ENCODE results near the gene HOXA13. TPM values are rescaled to one million over a fixed set of nuclear protein-coding genes. Genes with fewer than 3 reads are reported as not detected.

HOXA13 gene
- total RNA-seq, 1 donor from 2014 or later: not detected

- Mint-ChIP-seq H3K4me3 (peak overlapping the region; percentile 17), H3K27ac (no peak overlapping the region), H3K27me3 (peaks cover 78% of the 10 kb centered on the region), H3K4me1 (peaks cover 12% of the 10 kb centered on the region), H3K36me3 (ENCODE audit: low read depth) (peaks cover 2% of the 10 kb centered on the region), H3K9me3 (no peaks in the 10 kb centered on the region)
- DNase-seq: no peak
- intact Hi-C loops (cut with micrococcal nuclease): loop anchor here (2.0 kb wide), 3 partner anchors 15 to 53 kb away; partner anchors contain the start of gene HOXA9
Measured at GRCh38 chr7:27149842-27150567, 49.9 kb downstream of the HOXA13 start.

- no peak overlapping the region for H3K4me3 Mint-ChIP-seq
- H3K9me3 Mint-ChIP-seq: no peaks in the 10 kb centered on the region
- no peak for DNase-seq
- intact Hi-C loops (cut with micrococcal nuclease): no loop called here
- H3K27me3 Mint-ChIP-seq: peaks cover 68% of the 10 kb centered on the region
- peaks cover 2% of the 10 kb centered on the region for H3K36me3 Mint-ChIP-seq (ENCODE audit: low read depth)
- no peak overlapping the region for H3K27ac Mint-ChIP-seq
- peaks cover 7% of the 10 kb centered on the region for H3K4me1 Mint-ChIP-seq
Measured at GRCh38 chr7:27148756-27149641, 50.9 kb downstream of the HOXA13 start.

DNA sequence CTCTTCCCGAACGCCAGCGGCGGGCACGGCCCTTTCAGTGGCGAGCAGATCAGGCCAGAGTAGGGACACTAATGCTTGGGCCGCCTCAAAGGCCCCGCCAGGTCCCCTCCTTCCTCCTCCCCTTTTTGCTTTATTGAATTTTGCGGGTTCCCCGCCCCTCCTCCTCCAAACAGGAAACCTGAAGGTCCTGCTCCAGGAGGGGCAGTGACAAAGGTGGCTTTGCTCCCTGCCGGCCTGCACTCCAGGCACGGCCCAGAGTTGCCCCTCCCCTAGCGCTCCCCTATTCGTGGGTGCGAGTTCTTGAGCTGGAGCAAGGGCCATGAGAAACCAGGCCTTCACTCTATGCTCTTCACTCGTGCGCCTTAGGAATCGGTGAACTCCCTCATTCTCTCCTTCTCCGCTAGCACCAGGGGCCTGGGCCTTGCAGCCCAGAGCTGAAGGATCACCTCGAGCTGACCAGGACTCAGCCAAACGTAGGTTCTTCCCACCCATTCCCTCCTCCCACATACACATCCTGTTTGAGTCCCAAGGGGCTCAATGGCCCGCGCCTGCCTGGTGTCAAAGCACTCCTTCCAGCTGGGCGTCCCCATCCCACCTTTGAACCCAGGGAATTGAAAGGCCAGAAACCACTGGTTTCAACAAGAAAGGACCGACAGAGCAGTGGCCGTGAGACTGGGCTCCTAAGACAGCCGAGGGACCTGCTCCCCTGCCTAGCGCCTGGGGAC lies 51.7 kb downstream of the HOXA13 start:
- Mint-ChIP-seq H3K9me3 (no peaks in the 10 kb centered on the region), H3K36me3 (ENCODE audit: low read depth) (no peaks in the 10 kb centered on the region), H3K27ac (no peak overlapping the region), H3K27me3 (peaks cover 60% of the 10 kb centered on the region), H3K4me3 (no peak overlapping the region), H3K4me1 (peaks cover 7% of the 10 kb centered on the region)
- no peak for DNase-seq
- intact Hi-C loops (cut with micrococcal nuclease): no loop called here

- no peaks in the 10 kb centered on the region for H3K36me3 Mint-ChIP-seq (ENCODE audit: low read depth)
- intact Hi-C loops (cut with micrococcal nuclease): no loop called here
- H3K4me3 Mint-ChIP-seq: no peak within 1 kb of the TSS
- no peaks in the 10 kb centered on the region for H3K9me3 Mint-ChIP-seq
- peaks cover 7% of the 10 kb centered on the region for H3K4me1 Mint-ChIP-seq
- no peak within 1 kb of the TSS for H3K27ac Mint-ChIP-seq
- peaks cover 55% of the 10 kb centered on the region for H3K27me3 Mint-ChIP-seq
- DNase-seq: no peak
Measured at GRCh38 chr7:27147199-27148030, 52.5 kb downstream of the HOXA13 start, which contains the start of gene HOXA6. HOXA6 (minus strand) TSS chr7:27147774; CDS start chr7:27147749, 25 bp downstream.

DNA sequence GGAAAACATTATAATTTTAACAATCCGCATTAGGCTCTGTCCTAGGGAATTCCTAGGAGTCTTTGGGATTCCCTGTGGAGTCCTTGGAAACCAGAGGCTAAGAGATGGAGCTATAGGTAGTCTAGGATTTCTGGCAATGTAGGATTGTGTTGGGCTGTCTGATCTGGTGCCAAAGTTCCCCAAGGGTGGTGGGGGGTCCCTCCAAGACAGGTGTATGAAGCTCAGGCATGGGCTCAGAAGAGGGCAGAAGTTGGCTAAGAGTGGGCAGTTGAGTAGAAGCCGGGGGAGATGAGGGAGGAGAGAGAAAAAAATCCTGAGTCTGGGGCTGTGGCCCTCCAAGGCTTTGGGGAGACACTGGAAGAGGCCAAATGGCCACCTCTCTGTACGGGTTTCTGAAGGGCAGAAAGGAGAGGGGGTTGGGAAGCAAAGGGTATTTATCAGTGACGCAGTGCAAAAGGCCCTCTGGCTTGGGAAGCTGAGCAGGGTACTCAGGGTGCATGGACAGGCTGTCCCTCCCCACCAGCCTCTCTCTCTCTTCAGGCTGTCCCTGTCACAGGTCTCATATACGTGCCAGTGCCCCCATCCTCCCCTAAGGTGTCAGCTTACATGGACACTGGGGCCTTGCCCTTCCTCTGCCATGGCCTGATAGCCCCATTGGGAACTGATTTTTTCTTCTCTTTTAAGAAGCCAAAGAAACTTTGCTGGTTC lies 53.2 kb downstream of the HOXA13 start:
- peaks cover 47% of the 10 kb centered on the region for H3K27me3 Mint-ChIP-seq
- intact Hi-C loops (cut with micrococcal nuclease): no loop called here

DNA sequence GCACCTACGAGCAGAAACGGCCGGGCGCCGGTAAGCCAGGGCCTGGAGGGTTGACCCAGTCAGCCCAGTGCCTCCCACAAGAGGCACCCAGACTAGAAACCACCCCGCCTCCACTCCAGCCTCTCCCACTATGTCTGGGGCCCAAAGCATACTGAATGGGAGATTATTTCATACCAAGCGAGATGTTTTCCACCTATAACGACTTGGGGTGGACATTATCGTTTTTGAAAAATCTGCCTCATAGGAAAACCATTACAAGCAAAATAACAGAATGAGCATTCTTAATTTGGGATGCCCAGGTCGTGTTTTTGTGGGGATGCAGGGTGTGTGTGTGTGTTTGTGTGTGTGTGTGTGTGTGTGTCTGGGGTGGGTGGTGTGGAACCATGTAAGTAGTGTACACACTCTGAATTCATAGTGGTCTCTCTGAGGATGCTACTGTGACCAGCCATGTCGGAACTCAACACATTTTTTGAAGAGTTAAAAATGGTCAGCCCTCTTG lies 53.9 kb downstream of the HOXA13 start:
- intact Hi-C loops (cut with micrococcal nuclease): no loop called here
- Mint-ChIP-seq H3K9me3 (no peaks in the 10 kb centered on the region), H3K36me3 (ENCODE audit: low read depth) (no peaks in the 10 kb centered on the region), H3K27ac (no peak overlapping the region), H3K4me1 (peaks cover 2% of the 10 kb centered on the region), H3K27me3 (peaks cover 40% of the 10 kb centered on the region), H3K4me3 (no peak overlapping the region)
- no peak for DNase-seq

More for the DNA sequence above, 53.2 kb downstream of the HOXA13 start:
- H3K4me1 Mint-ChIP-seq: peaks cover 7% of the 10 kb centered on the region
- no peak for DNase-seq
- no peak overlapping the region for H3K4me3 Mint-ChIP-seq
- H3K27ac Mint-ChIP-seq: no peak overlapping the region
- H3K36me3 Mint-ChIP-seq (ENCODE audit: low read depth): no peaks in the 10 kb centered on the region
- no peaks in the 10 kb centered on the region for H3K9me3 Mint-ChIP-seq

- intact Hi-C loops (cut with micrococcal nuclease): no loop called here
- DNase-seq: no peak
- H3K9me3 Mint-ChIP-seq: no peaks in the 10 kb centered on the region
- H3K36me3 Mint-ChIP-seq (ENCODE audit: low read depth): no peaks in the 10 kb centered on the region
- peaks cover 2% of the 10 kb centered on the region for H3K4me1 Mint-ChIP-seq
- H3K27me3 Mint-ChIP-seq: peaks cover 36% of the 10 kb centered on the region
- no peak overlapping the region for H3K27ac Mint-ChIP-seq
- no peak overlapping the region for H3K4me3 Mint-ChIP-seq
Measured at GRCh38 chr7:27145165-27145913, 54.6 kb downstream of the HOXA13 start.

DNA sequence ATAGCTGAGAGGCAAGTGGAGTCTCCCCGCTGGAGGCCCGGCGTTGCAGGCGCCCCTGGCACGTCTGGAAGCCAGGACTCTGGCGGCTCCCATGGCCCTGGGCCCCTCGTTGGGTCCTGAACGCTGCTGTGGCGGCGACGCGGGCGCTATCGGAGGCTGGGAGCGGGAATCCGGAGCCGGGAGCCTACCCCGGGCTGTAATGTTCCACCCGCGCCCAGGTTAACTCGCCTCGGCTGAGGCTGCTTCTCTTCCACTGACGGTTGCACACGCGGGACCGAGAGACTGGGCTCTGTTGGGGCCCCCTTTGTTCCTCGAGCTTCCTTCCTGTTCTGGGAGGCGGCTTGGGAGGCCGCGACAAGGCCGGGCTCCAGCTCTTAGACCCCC lies 55.1 kb downstream of the HOXA13 start:
- H3K27me3 Mint-ChIP-seq: peaks cover 32% of the 10 kb centered on the region
- H3K27ac Mint-ChIP-seq: no peak overlapping the region
- no peaks in the 10 kb centered on the region for H3K9me3 Mint-ChIP-seq
- H3K4me3 Mint-ChIP-seq: no peak overlapping the region
- intact Hi-C loops (cut with micrococcal nuclease): no loop called here
- peaks cover 2% of the 10 kb centered on the region for H3K4me1 Mint-ChIP-seq
- DNase-seq: no peak
- no peaks in the 10 kb centered on the region for H3K36me3 Mint-ChIP-seq (ENCODE audit: low read depth)

Other genes starting within 250 kb of the HOXA13 start
- 0.09 and 0.16 TPM in 2 replicates for gene HOXA1, start 104.1 kb downstream of the HOXA13 start, total RNA-seq
- gene HOXA2, start 97.4 kb downstream of the HOXA13 start, total RNA-seq: not detected in 2 replicates
- not detected in 2 replicates for gene HOXA4, start 69.3 kb downstream of the HOXA13 start, total RNA-seq
- gene HOXA5, start 56.4 kb downstream of the HOXA13 start, total RNA-seq: not detected in 2 replicates
- not detected in 2 replicates for gene HOXA6, start 52.3 kb downstream of the HOXA13 start, total RNA-seq
- not detected in 2 replicates for gene HOXA3, start 47.5 kb downstream of the HOXA13 start, total RNA-seq
- not detected in 2 replicates for gene HOXA7, start 43.4 kb downstream of the HOXA13 start, total RNA-seq
- not detected in 2 replicates for gene HOXA9, start 34.6 kb downstream of the HOXA13 start, total RNA-seq
- gene HOXA10, start 25.8 kb downstream of the HOXA13 start, total RNA-seq: not detected in 2 replicates
- not detected in 2 replicates for gene HOXA11, start 14.9 kb downstream of the HOXA13 start, total RNA-seq
- gene EVX1, start 42.7 kb upstream of the HOXA13 start, total RNA-seq: not detected in 2 replicates

Measured in activated CD4-positive, alpha-beta T cell treated with anti-CD3 and anti-CD28 coated beads, Interleukin-2, amount 10 ng/mL, durations not matched to agents 24 days and 14 days (primary cell).